Common myeloid progenitor, CD34-positive (primary cell): ENCODE measurements around the gene MIF.

Experiments used
- CTCF ChIA-PET: fragments of 350-600 bp; sonication (Branson Sonifier 250); formaldehyde crosslinking; loops from one replicate; lab custom pipeline; 2021; ENCODE audit warnings: antibody characterized with exemption; lab: Charles Lee
- POLR2A ChIA-PET: fragments of 350-600 bp; sonication (Branson Sonifier 250); formaldehyde crosslinking; loops from one replicate; lab custom pipeline; 2021; ENCODE audit warnings: antibody characterized with exemption; lab: Charles Lee
- DNase-seq, 3 donors: peaks; one replicate each; pipeline versions ENCODE4 v3.0.0 to v3.0.0-alpha.2; 2013
- H3K27ac ChIP-seq, 2 experiments: 1 replicate in 1 of 2; 2 replicates in 1 of 2; pipeline ENCODE4 v1.7.0; 2013; ENCODE audit warnings: inconsistent platforms in 2 of 2, low read length in 2 of 2, mild to moderate bottlenecking in 2 of 2, low read depth in 1 of 2, moderate library complexity in 1 of 2; ENCODE audit not compliant: severe bottlenecking in 2 of 2, insufficient read depth in 1 of 2, poor library complexity in 1 of 2
- H3K27me3 ChIP-seq, 5 experiments: replicated peaks in 2 of 5; 1 replicate in 3 of 5; 2 replicates in 2 of 5; pipeline versions ENCODE4 v1.6.1 to v1.7.0; 2013; ENCODE audit warnings: low read length in 4 of 5, mild to moderate bottlenecking in 2 of 5, moderate library complexity in 2 of 5, inconsistent platforms in 1 of 5; ENCODE audit not compliant: insufficient read depth in 5 of 5, control insufficient read depth in 4 of 5
- H3K36me3 ChIP-seq, 4 experiments: 1 replicate in 2 of 4; 2 replicates in 2 of 4; pipeline versions ENCODE4 v1.6.1 to v1.7.0; 2013; ENCODE audit warnings: low read length in 3 of 4, control low read depth in 1 of 4, mild to moderate bottlenecking in 1 of 4; ENCODE audit not compliant: control insufficient read depth in 4 of 4, insufficient read depth in 4 of 4
- H3K4me1 ChIP-seq, 4 experiments: 1 replicate in 3 of 4; 2 replicates in 1 of 4; pipeline versions ENCODE4 v1.6.1 to v1.7.1; 2013; ENCODE audit warnings: low read length in 3 of 4, mild to moderate bottlenecking in 3 of 4, control low read depth in 1 of 4, inconsistent platforms in 1 of 4, moderate library complexity in 1 of 4; ENCODE audit not compliant: control insufficient read depth in 4 of 4, insufficient read depth in 4 of 4; ENCODE audit errors: control extremely low read depth in 1 of 4
- H3K4me3 ChIP-seq, 7 experiments: 1 replicate in 4 of 7; 2 replicates in 3 of 7; pipeline versions ENCODE4 v1.5.1 to v1.7.0; 2013; ENCODE audit warnings: mild to moderate bottlenecking in 7 of 7, low read length in 6 of 7, moderate library complexity in 6 of 7, inconsistent platforms in 2 of 7, low read depth in 2 of 7, control low read depth in 1 of 7; ENCODE audit not compliant: insufficient read depth in 4 of 7, control insufficient read depth in 1 of 7; ENCODE audit errors: extremely low read depth in 1 of 7
- H3K9me3 ChIP-seq, 5 experiments: 1 replicate in 4 of 5; 2 replicates in 1 of 5; pipeline versions ENCODE4 v1.6.1 to v1.7.1; 2013; ENCODE audit warnings: low read length in 4 of 5, mild to moderate bottlenecking in 2 of 5, inconsistent platforms in 1 of 5, low read depth in 1 of 5, moderate library complexity in 1 of 5; ENCODE audit not compliant: control insufficient read depth in 4 of 5, insufficient read depth in 2 of 5; ENCODE audit errors: control extremely low read depth in 1 of 5
- WGBS: methylation state at CpG from one replicate; pipeline ENCODE4 v1.1.5; 2013; ENCODE audit not compliant: insufficient coverage; 5-methylcytosine and 5-hydroxymethylcytosine counted together

MIF gene

DNA sequence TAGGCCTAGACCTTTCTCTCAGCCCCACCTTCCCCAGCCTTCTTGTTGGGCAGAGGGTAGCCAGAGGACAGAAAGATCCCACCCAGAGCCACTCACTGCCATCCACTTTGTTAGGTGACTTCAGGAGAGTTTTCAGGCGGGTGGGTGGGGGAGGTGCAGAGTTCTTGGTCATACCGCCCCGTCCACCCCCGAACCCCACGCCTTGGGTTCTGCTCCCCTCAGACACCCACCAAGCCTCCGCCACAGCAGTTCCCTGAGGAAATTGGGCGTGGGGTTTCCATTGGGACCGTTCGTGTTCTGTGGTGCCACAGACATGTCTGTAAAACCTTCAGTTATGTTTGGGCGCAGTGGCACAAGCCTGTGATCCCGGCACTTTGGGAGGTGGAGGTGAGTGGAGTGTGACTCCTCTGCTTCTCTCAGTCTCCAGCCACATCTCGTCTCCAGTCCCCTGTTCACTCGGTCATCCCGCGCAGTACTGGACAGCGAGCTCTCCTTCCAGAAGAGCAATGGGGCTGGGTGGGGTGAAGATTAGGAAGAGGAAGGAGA, 1.5 kb downstream of the MIF start:
- peaks cover 2 to 29% (median 13%) of the 10 kb centered on the region in 4 experiments for H3K36me3 ChIP-seq
- H3K4me3 ChIP-seq, result peak overlapping the region in 6 of 7 experiments; percentile 64 to 81 (median 80)
- 94% methylated on average over 9 of the region's 16 CpGs for WGBS
- no peaks in the 10 kb centered on the region for H3K27me3 ChIP-seq
- peak overlapping the region in 1 of 2 experiments; percentile 90 for H3K27ac ChIP-seq
- no peak for DNase-seq
- POLR2A ChIA-PET, result no interaction called here
- CTCF ChIA-PET, result interaction anchor here (1.1 kb wide), 1 partner anchor 30 kb away, joined by 3 read pairs; no protein-coding TSS in a partner anchor
- H3K4me1 ChIP-seq, result peaks cover 4 to 34% (median 25%) of the 10 kb centered on the region in 4 experiments
- H3K9me3 ChIP-seq, result no peaks in the 10 kb centered on the region

GRCh38 chr22:23896166-23896522, 2.0 kb downstream of the MIF start:
- peak overlapping the region in 2 of 7 experiments; percentile 64 to 79 for H3K4me3 ChIP-seq
- 95% methylated on average over 5 of the region's 5 CpGs for WGBS
- POLR2A ChIA-PET, result no interaction called here

DNA sequence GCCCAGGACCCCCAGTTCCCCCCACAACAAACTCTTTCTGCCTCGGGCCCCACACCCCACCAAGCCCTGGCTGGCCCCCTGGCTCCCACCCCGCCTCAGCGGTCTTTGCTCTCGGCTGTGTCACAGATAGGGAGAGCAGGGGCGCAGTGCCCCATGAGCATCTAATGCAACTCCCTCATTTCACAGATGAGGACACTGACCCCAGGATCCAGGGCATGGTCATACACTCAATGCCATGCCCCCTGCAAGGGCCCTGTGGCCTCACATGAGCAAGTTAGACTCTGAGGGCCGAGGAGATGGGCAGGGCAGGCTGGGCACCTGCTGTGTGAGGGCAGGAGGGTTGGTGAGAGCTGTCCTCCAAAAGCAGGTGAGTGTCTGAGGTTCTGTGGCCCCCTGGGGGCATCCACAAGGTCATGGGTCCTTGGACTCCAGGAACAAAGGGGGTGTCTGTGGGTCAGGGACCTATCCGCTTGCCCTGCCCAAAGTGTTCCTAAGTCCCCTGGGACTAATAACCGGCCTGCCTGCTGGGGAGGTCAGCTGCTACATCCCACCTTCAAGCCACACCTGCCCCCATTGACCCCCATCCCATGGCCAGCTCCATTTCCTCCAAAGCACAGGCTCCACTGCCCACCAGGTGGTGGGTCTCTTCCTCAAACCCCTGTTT, 2.5 kb downstream of the MIF start:
- no peaks in the 10 kb centered on the region for H3K9me3 ChIP-seq
- ChIA-PET POLR2A (interaction anchor here (0.5 kb wide), 1 partner anchor 156 kb away, joined by 4 read pairs; no protein-coding TSS in a partner anchor), CTCF (interaction anchor here (1.0 to 1.1 kb wide), 2 partner anchors 31 to 47 kb away, joined by 3 read pairs; no protein-coding TSS in a partner anchor)
- no peak overlapping the region for H3K27ac ChIP-seq
- no peaks in the 10 kb centered on the region for H3K27me3 ChIP-seq
- WGBS, result 98% methylated on average over 4 of the region's 8 CpGs
- H3K4me1 ChIP-seq, result peaks cover 4 to 34% (median 25%) of the 10 kb centered on the region in 4 experiments
- peak overlapping the region in 1 of 7 experiments; percentile 64 for H3K4me3 ChIP-seq
- peaks cover 2 to 29% (median 13%) of the 10 kb centered on the region in 4 experiments for H3K36me3 ChIP-seq
- no peak for DNase-seq

More at GRCh38 chr22:23896166-23896522, 2.0 kb downstream of the MIF start:
- Histone ChIP-seq H3K9me3 (no peaks in the 10 kb centered on the region), H3K4me1 (peaks cover 4 to 34% (median 25%) of the 10 kb centered on the region in 4 experiments), H3K27ac (peak overlapping the region in 1 of 2 experiments; percentile 90), H3K36me3 (peaks cover 2 to 29% (median 13%) of the 10 kb centered on the region in 4 experiments), H3K27me3 (no peaks in the 10 kb centered on the region)
- no peak for DNase-seq
- CTCF ChIA-PET, result interaction anchor here (1.1 kb wide), 1 partner anchor 30 kb away, joined by 3 read pairs; no protein-coding TSS in a partner anchor

DNA sequence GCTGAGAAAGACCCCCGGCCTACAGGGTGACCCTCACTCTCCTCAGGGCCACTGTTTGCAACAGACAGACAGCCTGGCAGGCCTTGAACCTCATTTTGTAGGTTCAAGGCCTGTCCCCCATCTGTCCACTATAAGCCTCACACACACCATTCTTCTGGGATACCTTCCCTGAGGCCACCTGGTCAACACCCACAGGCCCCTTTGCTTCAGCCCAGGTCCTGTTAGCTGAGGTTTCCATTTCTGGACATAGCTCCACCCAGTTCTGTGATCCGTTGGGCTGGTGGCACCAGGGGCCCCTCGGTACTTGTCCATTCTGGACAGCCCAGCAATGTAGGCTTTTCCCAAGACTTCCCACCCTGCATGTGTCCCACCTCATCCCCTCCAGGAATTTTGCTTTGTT, 3.1 kb downstream of the MIF start:
- 97% methylated on average over 3 of the region's 3 CpGs for WGBS
- DNase-seq, result no peak
- Histone ChIP-seq H3K4me3 (no peak overlapping the region), H3K27me3 (no peaks in the 10 kb centered on the region), H3K27ac (no peak overlapping the region), H3K9me3 (no peaks in the 10 kb centered on the region), H3K36me3 (peaks cover 2 to 29% (median 13%) of the 10 kb centered on the region in 4 experiments), H3K4me1 (peaks cover 4 to 34% (median 25%) of the 10 kb centered on the region in 4 experiments)
- ChIA-PET CTCF (interaction anchor here (1.0 kb wide), 1 partner anchor 48 kb away, joined by 3 read pairs; no protein-coding TSS in a partner anchor), POLR2A (no interaction called here)

- Histone ChIP-seq H3K36me3 (peaks cover 2 to 29% (median 13%) of the 10 kb centered on the region in 4 experiments), H3K9me3 (no peaks in the 10 kb centered on the region), H3K4me1 (peaks cover 4 to 30% (median 22%) of the 10 kb centered on the region in 4 experiments), H3K27me3 (no peaks in the 10 kb centered on the region), H3K4me3 (peak overlapping the region in 1 of 7 experiments; percentile 0), H3K27ac (peak overlapping the region in 1 of 2 experiments; percentile 11)
- 47% methylated on average over 5 of the region's 8 CpGs for WGBS
- peak in 2 of 3 donors; percentile 19 to 26 for DNase-seq
- CTCF ChIA-PET, result interaction anchor here (0.9 to 1.1 kb wide), 3 partner anchors 14 to 49 kb away, joined by 3 read pairs; no protein-coding TSS in a partner anchor
- POLR2A ChIA-PET, result no interaction called here
Observed at GRCh38 chr22:23898006-23898974, 4.1 kb downstream of the MIF start.

GRCh38 chr22:23899042-23899745, 5.0 kb downstream of the MIF start:
- no peaks in the 10 kb centered on the region for H3K9me3 ChIP-seq
- CTCF ChIA-PET, result interaction anchor here (1.1 kb wide), 1 partner anchor 27 kb away, joined by 3 read pairs; no protein-coding TSS in a partner anchor

More at GRCh38 chr22:23899042-23899745, 5.0 kb downstream of the MIF start:
- no peak for DNase-seq
- POLR2A ChIA-PET, result no interaction called here
- Histone ChIP-seq H3K27ac (no peak overlapping the region), H3K36me3 (peaks cover 2 to 31% (median 13%) of the 10 kb centered on the region in 4 experiments), H3K27me3 (no peaks in the 10 kb centered on the region), H3K4me1 (peaks cover 0 to 23% (median 16%) of the 10 kb centered on the region in 4 experiments), H3K4me3 (no peak overlapping the region)
- WGBS, result 92% methylated on average over 5 of the region's 6 CpGs
